NCI-H128 (cell line): Measurements from ENCODE around the gene PRPF6.
A peak's percentile ranks its signal among the peaks of the same experiment; 100 is the strongest.
"Not testable (repeated sequence)": the region's sequence is repeated elsewhere in the genome, so short reads cannot be mapped to it uniquely, and the experiment has no call there.

Experiments
- DNase-seq: peaks from one replicate; lab custom pipeline; 2025; ENCODE audit not compliant: unreplicated experiment; lab: John Stamatoyannopoulos, UW

The PRPF6 gene

DNA sequence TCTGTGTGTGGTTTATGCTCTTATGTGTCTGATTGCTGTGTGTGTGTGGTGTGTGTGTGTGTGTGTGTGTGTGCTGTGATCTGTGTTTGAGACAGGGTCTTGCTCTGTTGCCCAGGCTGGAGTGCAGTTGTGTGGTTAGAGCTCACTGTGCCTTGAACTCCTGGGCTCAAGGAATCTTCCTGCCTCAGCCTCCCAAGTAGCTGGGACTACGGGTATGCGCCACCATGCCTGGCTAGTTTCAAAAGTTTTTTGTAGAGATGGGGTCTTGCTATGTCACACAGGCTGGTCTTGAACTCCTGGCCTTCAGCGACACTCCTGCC, 7.8 kb upstream of the PRPF6 start:
- no peak for DNase-seq

GRCh38 chr20:63973636-63974401, 7.1 kb upstream of the PRPF6 start:
- no peak for DNase-seq

- DNase-seq = peak; percentile 58
Observed at GRCh38 chr20:63974402-63975200, 6.3 kb upstream of the PRPF6 start.

DNA sequence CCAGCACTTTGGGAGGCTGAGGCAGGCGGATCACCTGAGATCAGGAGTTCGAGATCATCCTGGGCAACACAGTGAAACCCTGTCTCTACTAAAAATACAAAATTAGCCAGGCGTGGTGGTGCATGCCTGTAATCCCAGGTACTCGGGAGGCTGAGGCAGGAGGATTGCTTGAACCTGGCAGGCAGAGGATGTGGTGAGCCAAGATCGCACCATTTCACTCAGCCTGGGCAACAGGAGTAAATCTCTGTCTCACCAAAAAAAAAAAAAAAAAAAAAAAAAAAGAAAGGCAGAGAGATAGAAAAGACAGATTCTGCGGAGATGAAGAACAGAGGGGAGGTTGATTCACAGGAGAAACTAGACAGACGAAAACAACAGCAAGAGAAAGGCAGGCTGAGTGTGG, 4.4 kb upstream of the PRPF6 start:
- not testable (repeated sequence) for DNase-seq

GRCh38 chr20:63976980-63977738, 3.8 kb upstream of the PRPF6 start:
- no peak for DNase-seq

DNA sequence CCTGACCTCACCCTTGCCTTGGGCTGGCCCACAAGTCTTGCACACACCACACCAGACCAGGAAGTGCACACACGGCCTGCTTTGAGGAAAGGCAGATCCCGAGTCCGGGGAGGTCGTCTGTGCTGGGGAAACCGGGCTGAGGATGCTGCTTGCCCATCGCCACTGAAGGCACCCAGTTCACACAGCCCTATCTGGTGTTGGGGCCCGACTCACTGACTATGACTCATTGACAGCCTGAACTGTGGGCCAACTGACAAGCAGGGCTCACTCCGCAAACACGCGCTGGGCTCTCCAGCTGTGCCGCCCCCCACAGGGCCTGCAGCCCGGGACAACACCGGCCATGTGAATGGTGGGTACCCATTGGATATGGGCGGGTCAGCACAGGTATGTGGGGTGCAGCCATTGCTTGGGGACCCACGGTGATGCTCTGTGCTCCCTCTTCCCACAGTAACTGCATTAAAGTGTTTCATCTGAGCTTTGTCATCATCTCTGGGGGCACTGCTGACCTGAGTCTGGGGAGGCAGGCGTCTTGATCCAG, 3.1 kb upstream of the PRPF6 start:
- no peak for DNase-seq

DNA sequence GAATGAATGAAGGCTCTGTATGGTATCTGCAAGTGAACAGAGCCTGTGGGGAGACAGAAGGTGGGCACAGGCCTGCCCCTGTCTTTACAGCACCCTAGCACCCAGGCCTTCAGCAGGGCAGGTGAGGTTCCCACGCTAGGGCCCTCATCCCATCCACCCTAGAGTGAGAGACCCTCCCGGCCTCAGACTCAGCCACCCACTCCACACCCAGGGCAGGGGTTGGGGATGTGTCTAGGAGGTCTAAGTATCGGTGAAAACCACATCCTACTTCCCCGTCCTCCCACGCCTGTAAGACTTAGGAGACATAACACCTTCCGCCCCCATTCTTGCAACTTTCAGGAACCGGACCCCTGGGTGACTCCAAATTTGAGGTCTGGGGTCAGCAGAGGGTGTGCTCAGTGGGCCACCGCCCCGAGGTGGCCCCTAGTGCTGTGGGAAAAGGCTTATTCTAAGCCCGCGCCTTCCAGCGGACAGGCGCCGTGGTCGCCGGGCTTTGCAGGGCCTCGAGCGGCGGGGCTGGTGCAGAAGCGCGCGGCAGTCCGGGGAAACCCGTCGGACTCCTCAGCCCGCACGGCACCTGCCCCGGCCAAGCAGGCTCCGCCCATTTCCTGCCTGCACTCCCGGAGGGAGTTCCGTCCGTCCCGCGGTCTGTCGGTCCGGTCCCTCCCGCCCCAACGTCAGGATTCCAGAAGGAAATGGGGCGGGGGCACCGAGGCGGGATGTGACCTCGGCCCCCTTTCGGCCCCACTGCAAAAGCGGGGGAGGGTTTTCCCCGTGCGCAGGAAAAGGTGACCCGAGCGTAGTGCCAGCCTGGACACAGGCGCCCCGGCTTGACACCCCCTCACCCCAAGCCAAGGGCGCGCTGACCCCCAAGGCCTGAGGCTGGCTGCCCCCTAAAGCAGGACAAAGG, 2.4 kb upstream of the PRPF6 start:
- no peak for DNase-seq

GRCh38 chr20:63979229-63979556, 1.7 kb upstream of the PRPF6 start:
- DNase-seq = no peak

- peak; percentile 57 for DNase-seq
Observed at GRCh38 chr20:63979557-63980316, 1.2 kb upstream of the PRPF6 start, which contains the start of gene SAMD10. Gene SAMD10, minus strand, starts transcription at chr20:63979642. Its CDS starts 175 bp downstream, at chr20:63979467.

DNA sequence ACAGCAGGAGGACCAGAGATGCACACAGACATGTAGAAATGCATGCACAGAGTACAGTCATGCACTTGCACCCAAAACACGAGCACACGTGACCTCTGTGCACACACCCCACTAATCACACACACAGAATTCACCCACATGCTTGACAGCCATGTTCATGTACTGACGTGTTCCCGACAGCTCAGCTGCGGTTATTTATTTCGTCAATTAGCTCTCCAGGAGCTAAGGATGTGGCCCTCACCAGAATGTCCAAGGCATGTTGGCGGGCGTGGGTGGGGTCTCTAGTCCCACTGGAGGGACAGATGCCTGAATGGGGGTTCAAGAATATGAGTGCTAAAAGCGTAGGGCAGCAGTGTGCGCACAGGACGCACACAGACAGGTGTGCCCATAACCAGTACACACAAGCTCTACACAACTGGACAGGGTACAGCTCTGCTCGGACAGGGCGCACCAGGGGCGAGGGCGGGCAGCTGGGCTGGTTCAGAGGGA, 571 bp upstream of the PRPF6 start:
- no peak for DNase-seq

DNA sequence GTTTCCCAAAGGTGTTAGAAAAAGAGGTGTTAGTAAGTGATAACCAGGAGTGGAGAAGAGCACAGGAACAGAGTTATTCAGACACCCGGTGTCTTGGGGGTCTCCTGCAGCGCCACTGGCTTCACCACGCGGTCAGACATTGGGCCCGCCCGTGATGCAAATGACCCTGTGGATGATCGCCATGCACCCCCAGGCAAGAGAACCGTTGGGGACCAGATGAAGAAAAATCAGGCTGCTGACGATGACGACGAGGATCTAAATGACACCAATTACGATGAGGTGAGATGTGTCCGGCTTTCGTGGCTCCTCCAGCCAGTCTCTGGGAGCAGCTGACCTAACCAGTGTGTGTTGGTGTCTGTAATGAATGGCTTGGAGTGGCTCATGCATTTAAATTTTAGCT, 2.0 kb downstream of the PRPF6 start:
- DNase-seq = no peak

DNA sequence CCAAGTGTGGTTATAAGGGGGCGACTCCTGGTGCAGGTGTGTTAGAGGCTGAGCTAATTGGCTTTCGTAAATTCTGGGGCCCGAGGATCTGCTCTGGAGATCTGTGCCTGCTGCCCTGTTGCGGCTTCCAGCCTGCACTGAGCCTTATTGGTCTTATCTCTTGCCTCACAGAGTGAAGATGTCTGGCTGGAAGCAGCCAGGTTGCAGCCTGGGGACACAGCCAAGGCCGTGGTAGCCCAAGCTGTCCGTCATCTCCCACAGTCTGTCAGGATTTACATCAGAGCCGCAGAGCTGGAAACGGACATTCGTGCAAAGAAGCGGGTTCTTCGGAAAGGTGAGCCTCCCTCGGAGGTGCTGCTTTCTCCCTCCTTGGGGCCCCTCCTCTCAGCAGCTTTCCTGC, 20.0 kb downstream of the PRPF6 start:
- no peak for DNase-seq

DNA sequence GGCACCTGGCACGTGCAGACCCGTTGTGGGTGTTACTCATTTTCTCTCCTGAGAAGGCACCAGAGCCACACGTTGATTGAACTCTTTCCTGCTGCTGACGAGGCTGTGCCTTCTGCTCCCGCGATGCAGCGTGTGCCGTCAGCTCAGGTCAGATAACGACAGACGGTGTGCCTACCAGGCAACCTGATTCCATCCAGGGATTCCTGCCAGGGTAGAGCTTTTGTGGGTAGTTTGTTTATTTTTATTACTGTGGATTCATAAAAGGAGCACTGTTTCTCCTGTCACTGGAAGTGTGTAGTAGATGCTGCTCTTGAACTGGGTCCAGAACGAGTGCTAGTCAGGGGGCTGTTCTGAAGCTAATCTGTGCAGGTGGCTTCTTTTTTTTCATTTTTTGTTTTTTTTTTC, 20.7 kb downstream of the PRPF6 start:
- peak; percentile 67 for DNase-seq

DNA sequence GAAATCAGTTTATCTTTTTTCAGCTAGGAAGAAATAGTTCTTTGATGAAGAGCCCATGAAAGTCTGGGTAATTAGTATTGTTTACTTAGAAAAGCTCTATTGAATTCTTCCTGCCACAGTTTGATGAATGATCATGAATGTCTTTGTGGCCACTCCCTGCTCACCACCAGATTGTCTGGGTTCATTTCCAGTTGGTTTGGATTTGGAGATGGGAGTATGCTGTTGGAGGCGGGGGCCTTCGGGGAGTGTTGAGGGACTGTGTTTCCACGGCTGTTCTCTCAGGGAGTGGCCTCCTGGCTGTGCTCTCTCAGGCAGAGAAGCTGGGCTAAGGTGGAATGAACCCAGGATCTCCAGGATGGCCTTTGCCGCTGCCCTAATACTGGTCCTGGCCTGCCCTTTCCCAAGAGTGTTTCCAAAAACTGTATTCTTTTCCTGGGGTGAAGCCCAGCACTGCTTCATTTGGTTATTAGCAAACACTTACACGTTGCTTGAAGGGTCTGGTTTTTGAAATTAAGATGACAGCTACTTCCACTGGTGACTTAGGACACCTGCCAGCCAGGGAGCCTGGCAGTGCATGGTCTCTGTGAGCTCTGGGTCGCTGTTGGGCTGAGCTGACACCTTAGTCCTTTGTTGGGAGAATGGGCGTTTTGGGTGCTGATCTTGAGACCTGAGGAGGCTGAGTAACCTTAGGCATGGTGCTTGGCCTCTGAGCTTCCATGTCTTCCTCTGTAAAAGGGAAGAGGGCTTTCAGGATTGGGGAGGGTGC, 23.2 kb downstream of the PRPF6 start:
- peak; percentile 9 for DNase-seq

DNA sequence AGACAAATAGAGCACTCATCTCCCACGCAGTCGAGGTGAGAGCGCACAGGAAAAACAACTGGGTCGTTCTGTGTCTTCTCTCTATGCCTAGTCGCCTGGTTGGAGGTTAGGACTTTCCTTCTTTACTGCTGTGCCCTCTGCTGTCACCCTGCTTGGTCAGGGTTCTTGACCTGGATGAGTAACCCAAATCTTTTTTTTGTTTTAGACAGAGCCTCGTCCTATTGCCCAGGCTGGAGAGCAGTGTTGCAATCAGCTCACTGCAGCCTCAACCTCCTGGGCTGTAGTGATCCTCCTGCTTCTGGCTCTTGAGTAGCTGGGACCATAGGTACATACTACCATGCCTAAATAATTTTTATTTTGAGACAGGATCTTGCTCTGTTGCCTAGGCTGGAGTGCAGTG, 24.5 kb downstream of the PRPF6 start:
- DNase-seq = no peak

DNA sequence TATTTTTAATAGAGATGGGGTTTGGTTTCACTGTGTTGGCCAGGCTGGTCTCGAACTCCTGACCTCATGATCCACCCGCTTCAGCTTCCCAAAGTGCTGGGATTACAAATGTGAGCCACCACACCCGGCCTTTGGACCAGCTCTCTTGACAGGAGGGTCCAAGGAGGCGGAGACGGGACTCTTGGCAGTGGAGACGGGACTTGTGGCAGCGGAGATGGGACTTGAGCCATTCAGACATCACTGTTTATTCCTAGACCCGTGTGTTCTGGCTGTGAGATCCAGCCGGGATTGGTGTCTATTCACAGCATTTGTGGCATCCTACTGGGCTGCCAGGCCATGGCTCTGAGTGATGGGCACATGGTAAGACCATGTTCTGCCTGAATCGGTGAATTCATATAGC, 25.6 kb downstream of the PRPF6 start:
- no peak for DNase-seq

GRCh38 chr20:64006902-64007301, 26.0 kb downstream of the PRPF6 start:
- no peak for DNase-seq

- DNase-seq = no peak
Observed at GRCh38 chr20:64009811-64010387, 29.0 kb downstream of the PRPF6 start.
